ENCODE measurements around the gene ADARB1.

The ADARB1 gene

GRCh38 chr21:45056296-45056904 lies 18.0 kb upstream of the ADARB1 start:
- no peaks in the 10 kb centered on the region for H3K36me3 ChIP-seq (ENCODE audit: control insufficient read depth, insufficient read depth, low read length)
- H3K4me1 ChIP-seq (ENCODE audit: control insufficient read depth, insufficient read depth, low read length, poor library complexity, severe bottlenecking) = no peaks in the 10 kb centered on the region
- no peak overlapping the region for H3K4me3 ChIP-seq (ENCODE audit: insufficient read depth, low read depth, low read length, poor library complexity, severe bottlenecking)
- peaks cover 10% of the 10 kb centered on the region for H3K27me3 ChIP-seq (replicated peaks; ENCODE audit: control insufficient read depth, insufficient read depth, low read length, poor library complexity, severe bottlenecking)
- H3K27ac ChIP-seq (ENCODE audit: insufficient read depth, low read length, poor library complexity, severe bottlenecking) = no peak overlapping the region
- DNase-seq = no peak
- no peaks in the 10 kb centered on the region for H3K9me3 ChIP-seq (ENCODE audit: control insufficient read depth, low read length)

GRCh38 chr21:45056917-45057560 lies 17.3 kb upstream of the ADARB1 start:
- no peaks in the 10 kb centered on the region for H3K9me3 ChIP-seq (ENCODE audit: control insufficient read depth, low read length)
- no peak for DNase-seq
- H3K4me3 ChIP-seq (ENCODE audit: insufficient read depth, low read depth, low read length, poor library complexity, severe bottlenecking) = no peak overlapping the region
- H3K36me3 ChIP-seq (ENCODE audit: control insufficient read depth, insufficient read depth, low read length) = no peaks in the 10 kb centered on the region
- no peaks in the 10 kb centered on the region for H3K4me1 ChIP-seq (ENCODE audit: control insufficient read depth, insufficient read depth, low read length, poor library complexity, severe bottlenecking)
- peaks cover 10% of the 10 kb centered on the region for H3K27me3 ChIP-seq (replicated peaks; ENCODE audit: control insufficient read depth, insufficient read depth, low read length, poor library complexity, severe bottlenecking)
- no peak overlapping the region for H3K27ac ChIP-seq (ENCODE audit: insufficient read depth, low read length, poor library complexity, severe bottlenecking)

GRCh38 chr21:45057886-45058285 lies 16.5 kb upstream of the ADARB1 start:
- Histone ChIP-seq H3K9me3 (ENCODE audit: control insufficient read depth, low read length) (no peaks in the 10 kb centered on the region), H3K36me3 (ENCODE audit: control insufficient read depth, insufficient read depth, low read length) (no peaks in the 10 kb centered on the region), H3K27ac (ENCODE audit: insufficient read depth, low read length, poor library complexity, severe bottlenecking) (no peak overlapping the region), H3K4me3 (ENCODE audit: insufficient read depth, low read depth, low read length, poor library complexity, severe bottlenecking) (no peak overlapping the region), H3K27me3 (replicated peaks; ENCODE audit: control insufficient read depth, insufficient read depth, low read length, poor library complexity, severe bottlenecking) (peaks cover 10% of the 10 kb centered on the region), H3K4me1 (ENCODE audit: control insufficient read depth, insufficient read depth, low read length, poor library complexity, severe bottlenecking) (no peaks in the 10 kb centered on the region)
- DNase-seq = no peak

GRCh38 chr21:45059121-45059520 lies 15.3 kb upstream of the ADARB1 start:
- Histone ChIP-seq H3K4me1 (ENCODE audit: control insufficient read depth, insufficient read depth, low read length, poor library complexity, severe bottlenecking) (no peaks in the 10 kb centered on the region), H3K27me3 (replicated peaks; ENCODE audit: control insufficient read depth, insufficient read depth, low read length, poor library complexity, severe bottlenecking) (peaks cover 5% of the 10 kb centered on the region), H3K36me3 (ENCODE audit: control insufficient read depth, insufficient read depth, low read length) (no peaks in the 10 kb centered on the region), H3K9me3 (ENCODE audit: control insufficient read depth, low read length) (no peaks in the 10 kb centered on the region), H3K27ac (ENCODE audit: insufficient read depth, low read length, poor library complexity, severe bottlenecking) (no peak overlapping the region), H3K4me3 (ENCODE audit: insufficient read depth, low read depth, low read length, poor library complexity, severe bottlenecking) (no peak overlapping the region)
- no peak for DNase-seq

- no peaks in the 10 kb centered on the region for H3K36me3 ChIP-seq (ENCODE audit: control insufficient read depth, insufficient read depth, low read length)
- H3K27ac ChIP-seq (ENCODE audit: insufficient read depth, low read length, poor library complexity, severe bottlenecking) = no peak overlapping the region
- H3K27me3 ChIP-seq (replicated peaks; ENCODE audit: control insufficient read depth, insufficient read depth, low read length, poor library complexity, severe bottlenecking) = no peaks in the 10 kb centered on the region
- no peaks in the 10 kb centered on the region for H3K4me1 ChIP-seq (ENCODE audit: control insufficient read depth, insufficient read depth, low read length, poor library complexity, severe bottlenecking)
- no peak for DNase-seq
- H3K9me3 ChIP-seq (ENCODE audit: control insufficient read depth, low read length) = no peaks in the 10 kb centered on the region
- H3K4me3 ChIP-seq (ENCODE audit: insufficient read depth, low read depth, low read length, poor library complexity, severe bottlenecking) = no peak overlapping the region
Observed at GRCh38 chr21:45060089-45060488, 14.3 kb upstream of the ADARB1 start.

- Histone ChIP-seq H3K9me3 (ENCODE audit: control insufficient read depth, low read length) (no peaks in the 10 kb centered on the region), H3K36me3 (ENCODE audit: control insufficient read depth, insufficient read depth, low read length) (no peaks in the 10 kb centered on the region), H3K4me3 (ENCODE audit: insufficient read depth, low read depth, low read length, poor library complexity, severe bottlenecking) (no peak overlapping the region), H3K4me1 (ENCODE audit: control insufficient read depth, insufficient read depth, low read length, poor library complexity, severe bottlenecking) (no peaks in the 10 kb centered on the region), H3K27ac (ENCODE audit: insufficient read depth, low read length, poor library complexity, severe bottlenecking) (no peak overlapping the region), H3K27me3 (replicated peaks; ENCODE audit: control insufficient read depth, insufficient read depth, low read length, poor library complexity, severe bottlenecking) (no peaks in the 10 kb centered on the region)
- DNase-seq = no peak
Observed at GRCh38 chr21:45060675-45061311, 13.6 kb upstream of the ADARB1 start.

- no peaks in the 10 kb centered on the region for H3K9me3 ChIP-seq (ENCODE audit: control insufficient read depth, low read length)
- H3K36me3 ChIP-seq (ENCODE audit: control insufficient read depth, insufficient read depth, low read length) = no peaks in the 10 kb centered on the region
- no peaks in the 10 kb centered on the region for H3K27me3 ChIP-seq (replicated peaks; ENCODE audit: control insufficient read depth, insufficient read depth, low read length, poor library complexity, severe bottlenecking)
- H3K4me1 ChIP-seq (ENCODE audit: control insufficient read depth, insufficient read depth, low read length, poor library complexity, severe bottlenecking) = no peaks in the 10 kb centered on the region
- no peak for DNase-seq
- no peak overlapping the region for H3K27ac ChIP-seq (ENCODE audit: insufficient read depth, low read length, poor library complexity, severe bottlenecking)
- no peak overlapping the region for H3K4me3 ChIP-seq (ENCODE audit: insufficient read depth, low read depth, low read length, poor library complexity, severe bottlenecking)
Observed at GRCh38 chr21:45064091-45064490, 10.3 kb upstream of the ADARB1 start.

- Histone ChIP-seq H3K9me3 (ENCODE audit: control insufficient read depth, low read length) (no peaks in the 10 kb centered on the region), H3K4me1 (ENCODE audit: control insufficient read depth, insufficient read depth, low read length, poor library complexity, severe bottlenecking) (no peaks in the 10 kb centered on the region), H3K27me3 (replicated peaks; ENCODE audit: control insufficient read depth, insufficient read depth, low read length, poor library complexity, severe bottlenecking) (no peaks in the 10 kb centered on the region), H3K27ac (ENCODE audit: insufficient read depth, low read length, poor library complexity, severe bottlenecking) (no peak overlapping the region), H3K36me3 (ENCODE audit: control insufficient read depth, insufficient read depth, low read length) (no peaks in the 10 kb centered on the region), H3K4me3 (ENCODE audit: insufficient read depth, low read depth, low read length, poor library complexity, severe bottlenecking) (no peak overlapping the region)
- no peak for DNase-seq
Observed at GRCh38 chr21:45064618-45065399, 9.6 kb upstream of the ADARB1 start.

- no peak for DNase-seq
Observed at GRCh38 chr21:45067462-45068285, 6.7 kb upstream of the ADARB1 start.

More at GRCh38 chr21:45067462-45068285, 6.7 kb upstream of the ADARB1 start:
- Histone ChIP-seq H3K9me3 (ENCODE audit: control insufficient read depth, low read length) (no peaks in the 10 kb centered on the region), H3K27me3 (replicated peaks; ENCODE audit: control insufficient read depth, insufficient read depth, low read length, poor library complexity, severe bottlenecking) (no peaks in the 10 kb centered on the region), H3K36me3 (ENCODE audit: control insufficient read depth, insufficient read depth, low read length) (no peaks in the 10 kb centered on the region), H3K27ac (ENCODE audit: insufficient read depth, low read length, poor library complexity, severe bottlenecking) (no peak overlapping the region), H3K4me3 (ENCODE audit: insufficient read depth, low read depth, low read length, poor library complexity, severe bottlenecking) (no peak overlapping the region), H3K4me1 (ENCODE audit: control insufficient read depth, insufficient read depth, low read length, poor library complexity, severe bottlenecking) (no peaks in the 10 kb centered on the region)
